Stimulated activated CD4-positive, alpha-beta T cell treated with anti-CD3 and anti-CD28 coated beads, Interleukin-1b, Interleukin-23, amount 100 ng/mL, for 1 hour (primary cell): ENCODE data around the gene ATG14.

Experiments
- DNase-seq, 2 donors: peaks; one replicate each; pipeline ENCODE4 v3.0.0-alpha.2; 2020; ENCODE audit warnings: low read depth in 2 of 2

The ATG14 gene

GRCh38 chr14:55317542-55318306, 93.9 kb downstream of the ATG14 start:
- no peak for DNase-seq

GRCh38 chr14:55316564-55316963, 95.1 kb downstream of the ATG14 start:
- DNase-seq, result no peak
